Esophagus (tissue), 2 donors: Measurements from ENCODE around the gene VWA2. TPM values are rescaled to one million over a fixed set of nuclear protein-coding genes. Genes with fewer than 3 reads are reported as not detected.

ENCODE experiments used
- H3K27ac ChIP-seq, 2 donors: one replicate each; pipeline ENCODE4 v1.5.1; 2013; ENCODE audit warnings: low read depth in 2 of 2, mild to moderate bottlenecking in 2 of 2, inconsistent platforms in 1 of 2, low read length in 1 of 2, moderate library complexity in 1 of 2
- H3K27me3 ChIP-seq, 2 donors: one replicate each; pipeline ENCODE4 v1.6.1; 2013; ENCODE audit warnings: low read length in 2 of 2, control low read depth in 1 of 2, mild to moderate bottlenecking in 1 of 2; ENCODE audit not compliant: insufficient read depth in 2 of 2, control insufficient read depth in 1 of 2
- H3K36me3 ChIP-seq, 2 donors: one replicate each; pipeline ENCODE4 v1.6.1; 2013; ENCODE audit warnings: low read length in 1 of 2; ENCODE audit not compliant: control insufficient read depth in 2 of 2, insufficient read depth in 2 of 2
- H3K4me1 ChIP-seq, 2 donors: one replicate each; pipeline ENCODE4 v1.6.1; 2013; ENCODE audit warnings: low read length in 1 of 2; ENCODE audit not compliant: control insufficient read depth in 2 of 2, insufficient read depth in 2 of 2
- H3K4me3 ChIP-seq, 2 donors: one replicate each; pipeline ENCODE4 v1.5.1; 2013; ENCODE audit warnings: low read length in 2 of 2, mild to moderate bottlenecking in 2 of 2, low read depth in 1 of 2, moderate library complexity in 1 of 2
- H3K9me3 ChIP-seq, 2 donors: one replicate each; pipeline ENCODE4 v1.6.1; 2013; ENCODE audit warnings: mild to moderate bottlenecking in 2 of 2, low read depth in 1 of 2, low read length in 1 of 2, moderate library complexity in 1 of 2; ENCODE audit not compliant: control insufficient read depth in 2 of 2, insufficient read depth in 1 of 2
- WGBS, 2 donors: extraction: QIAGEN DNeasy Blood & Tissue Kit; methylation state at CpG; one replicate each; pipeline ENCODE4 v1.1.7; 2013; 5-methylcytosine and 5-hydroxymethylcytosine counted together
- polyA plus RNA-seq, 2 donors: library from polyadenylated mRNA; stranded (reverse); fragments of 200-250 nt; gene quantifications; one replicate each; pipeline ENCODE4 v1.2.3, GENCODE V29; 2013
- donor health status: healthy with polysubstance abuse.
- donor health status: Bipolar disorder and iron deficiency.

Gene VWA2
- polyA plus RNA-seq, 2 donors, result 0.71 to 1.4 TPM

GRCh38 chr10:114307731-114308130 is 68.7 kb downstream of the VWA2 start:
- Histone ChIP-seq H3K27ac (no peak overlapping the region), H3K4me3 (no peak overlapping the region), H3K9me3 (no peaks in the 10 kb centered on the region), H3K27me3 (no peaks in the 10 kb centered on the region), H3K4me1 (peaks cover 2 to 6% of the 10 kb centered on the region in 2 donors), H3K36me3 (peaks cover 2 to 9% of the 10 kb centered on the region in 2 donors)
- WGBS, 2 donors, result 79 to 87% methylated on average over 10 of the region's 10 CpGs

- Histone ChIP-seq H3K4me1 (peaks cover 2 to 6% of the 10 kb centered on the region in 2 donors), H3K27ac (no peak overlapping the region), H3K4me3 (no peak overlapping the region), H3K36me3 (peaks cover 3 to 16% of the 10 kb centered on the region in 2 donors), H3K9me3 (no peaks in the 10 kb centered on the region), H3K27me3 (no peaks in the 10 kb centered on the region)
- 60 to 61% methylated on average over 9 of the region's 9 CpGs for WGBS, 2 donors
These were observed 69.7 kb downstream of the VWA2 start for GRCh38 chr10:114308531-114309363.

GRCh38 chr10:114309364-114309651 is 70.3 kb downstream of the VWA2 start:
- Histone ChIP-seq H3K4me1 (peaks cover 2 to 6% of the 10 kb centered on the region in 2 donors), H3K9me3 (no peaks in the 10 kb centered on the region), H3K27me3 (no peaks in the 10 kb centered on the region), H3K4me3 (no peak overlapping the region), H3K36me3 (peaks cover 3 to 16% of the 10 kb centered on the region in 2 donors), H3K27ac (no peak overlapping the region)
- 70 to 76% methylated on average over 3 of the region's 3 CpGs for WGBS, 2 donors

DNA sequence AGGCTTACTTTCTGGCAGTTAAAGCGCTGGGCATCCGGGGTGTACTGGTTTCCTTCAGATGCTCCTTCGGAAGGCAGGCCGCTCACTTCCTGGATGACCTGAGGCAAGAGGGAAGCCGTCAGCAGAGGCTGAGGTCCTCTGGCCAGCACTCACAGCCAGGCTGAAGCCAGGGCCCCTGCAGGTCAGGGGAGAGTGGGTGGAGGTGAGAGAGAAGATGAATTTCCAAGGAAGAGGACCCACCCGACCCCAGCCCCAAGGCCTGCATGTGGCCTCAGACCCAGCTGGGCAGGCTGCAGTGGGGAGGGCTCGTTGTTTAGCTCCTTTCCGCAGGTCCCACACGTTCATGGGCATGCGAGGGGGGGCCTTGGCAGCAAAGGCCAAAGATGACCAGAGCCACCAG is 71.3 kb downstream of the VWA2 start:
- Histone ChIP-seq H3K36me3 (peaks cover 3 to 16% of the 10 kb centered on the region in 2 donors), H3K9me3 (no peaks in the 10 kb centered on the region), H3K4me1 (peaks cover 0 to 2% of the 10 kb centered on the region in 2 donors), H3K27ac (no peak overlapping the region), H3K4me3 (no peak overlapping the region), H3K27me3 (no peaks in the 10 kb centered on the region)
- 81 to 93% methylated on average over 10 of the region's 10 CpGs for WGBS, 2 donors

- H3K36me3 ChIP-seq, result peaks cover 3 to 19% of the 10 kb centered on the region in 2 donors
- no peak overlapping the region for H3K27ac ChIP-seq
- H3K9me3 ChIP-seq, result no peaks in the 10 kb centered on the region
- H3K4me3 ChIP-seq, result no peak overlapping the region
- H3K27me3 ChIP-seq, result no peaks in the 10 kb centered on the region
- WGBS, 2 donors, result 76 to 83% methylated on average over 6 of the region's 6 CpGs
- H3K4me1 ChIP-seq, result peaks cover 0 to 2% of the 10 kb centered on the region in 2 donors
These were observed 72.0 kb downstream of the VWA2 start for GRCh38 chr10:114311023-114311422.

DNA sequence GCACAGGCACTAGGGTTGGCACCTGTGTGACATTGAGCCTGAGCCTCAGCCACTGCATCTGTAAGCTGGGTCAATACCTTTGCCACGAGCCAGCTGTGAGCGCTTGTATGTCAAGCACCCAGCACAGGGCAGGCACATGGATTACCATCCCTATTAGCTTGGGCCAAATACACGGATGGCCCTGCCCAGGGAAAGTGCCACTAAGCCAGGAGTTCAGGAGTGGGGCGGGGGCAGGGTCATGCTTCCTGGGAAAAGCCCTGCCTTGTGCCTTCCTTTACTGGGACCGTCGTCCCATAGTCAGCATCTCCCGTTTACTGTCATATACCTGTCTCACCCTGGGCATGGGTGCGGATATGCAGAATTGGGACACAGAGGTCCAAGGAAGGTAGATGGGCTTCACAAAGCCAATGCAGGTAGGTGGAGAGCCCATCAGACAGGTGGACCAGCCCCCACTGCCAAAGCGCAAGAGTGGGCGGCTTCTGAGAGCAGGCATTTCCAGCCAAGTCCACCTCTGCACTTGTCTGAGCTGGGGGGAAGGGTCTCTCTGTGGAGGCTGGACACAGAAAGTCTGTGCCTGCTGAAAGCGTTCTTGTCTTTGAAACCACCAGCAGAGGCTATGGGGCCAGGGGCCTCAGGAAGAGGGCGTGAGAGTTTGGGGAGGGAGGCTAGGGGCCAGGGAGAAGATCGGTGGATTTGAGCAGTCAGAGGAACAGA is 72.6 kb downstream of the VWA2 start:
- no peaks in the 10 kb centered on the region for H3K9me3 ChIP-seq
- H3K4me1 ChIP-seq, result peaks cover 0 to 2% of the 10 kb centered on the region in 2 donors
- H3K4me3 ChIP-seq, result no peak overlapping the region
- WGBS, 2 donors, result 85 to 86% methylated on average over 13 of the region's 13 CpGs
- H3K36me3 ChIP-seq, result peaks cover 3 to 19% of the 10 kb centered on the region in 2 donors
- no peaks in the 10 kb centered on the region for H3K27me3 ChIP-seq
- H3K27ac ChIP-seq, result no peak overlapping the region

DNA sequence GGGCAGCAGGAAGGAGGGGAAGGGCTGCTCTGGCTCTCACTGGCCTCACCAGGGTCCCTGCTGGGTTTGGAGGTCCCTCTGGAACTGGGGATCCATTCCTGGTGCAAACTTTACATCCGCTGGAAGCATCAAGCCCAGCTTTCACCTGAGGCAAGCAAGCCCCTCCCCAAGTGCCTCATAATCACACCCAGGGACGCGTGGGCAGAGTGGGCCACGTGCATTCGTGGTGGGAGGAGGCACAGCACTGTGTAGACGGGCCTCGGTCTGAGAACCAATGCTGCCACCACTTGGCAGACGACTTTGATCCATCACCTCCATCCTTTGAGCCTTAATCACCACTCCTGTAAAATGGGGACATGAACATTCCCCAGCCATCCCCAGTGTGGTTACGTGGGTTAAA is 74.1 kb downstream of the VWA2 start:
- Histone ChIP-seq H3K27ac (no peak overlapping the region), H3K36me3 (peaks cover 3 to 19% of the 10 kb centered on the region in 2 donors), H3K9me3 (no peaks in the 10 kb centered on the region), H3K4me1 (peaks cover 0 to 2% of the 10 kb centered on the region in 2 donors), H3K27me3 (no peaks in the 10 kb centered on the region), H3K4me3 (no peak overlapping the region)
- WGBS, 2 donors, result 83 to 92% methylated on average over 9 of the region's 9 CpGs

GRCh38 chr10:114313866-114314265 is 74.8 kb downstream of the VWA2 start:
- no peaks in the 10 kb centered on the region for H3K9me3 ChIP-seq
- peaks cover 3 to 15% of the 10 kb centered on the region in 2 donors for H3K36me3 ChIP-seq
- H3K27me3 ChIP-seq, result no peaks in the 10 kb centered on the region
- no peak overlapping the region for H3K27ac ChIP-seq
- peaks cover 0 to 2% of the 10 kb centered on the region in 2 donors for H3K4me1 ChIP-seq
- no peak overlapping the region for H3K4me3 ChIP-seq
- WGBS, 2 donors, result 85 to 90% methylated on average over 11 of the region's 11 CpGs

GRCh38 chr10:114315566-114316420 is 76.7 kb downstream of the VWA2 start:
- H3K4me1 ChIP-seq, result peaks cover 4 to 5% of the 10 kb centered on the region in 2 donors
- H3K9me3 ChIP-seq, result no peaks in the 10 kb centered on the region
- no peak overlapping the region for H3K27ac ChIP-seq
- H3K4me3 ChIP-seq, result no peak overlapping the region
- peaks cover 3 to 14% of the 10 kb centered on the region in 2 donors for H3K36me3 ChIP-seq
- 87 to 88% methylated on average over 22 of the region's 22 CpGs for WGBS, 2 donors
- H3K27me3 ChIP-seq, result no peaks in the 10 kb centered on the region
